HepG2 (cell line): ENCODE measurements around the gene TPRN. TPM values are rescaled to one million over a fixed set of nuclear protein-coding genes. Genes with fewer than 3 reads are reported as not detected.

Experiments
- DR1 ChIP-seq: sonication (generic); formaldehyde crosslinking; IDR thresholded peaks from 2 replicates; pipeline ENCODE4 v1.8.0; 2021; ENCODE audit warnings: mild to moderate bottlenecking, missing genetic modification reagents, inconsistent platforms
- EP300 ChIP-seq, 3 experiments: sonication (generic) in 1 of 3; formaldehyde crosslinking in 1 of 3; IDR thresholded peaks; 2 replicates each; pipeline versions ENCODE4 v1.5.1 to v1.6.1; 2011 to 2020; ENCODE audit warnings: low read depth in 2 of 3, low read length in 2 of 3, borderline replicate concordance in 1 of 3, improper control_type of control experiment in 1 of 3, mild to moderate bottlenecking in 1 of 3, missing genetic modification reagents in 1 of 3, moderate library complexity in 1 of 3
- HOXD1 ChIP-seq: sonication (generic); formaldehyde crosslinking; IDR thresholded peaks from 2 replicates; pipeline ENCODE4 v1.5.0; 2020; ENCODE audit warnings: missing genetic modification reagents
- MED1 ChIP-seq: sonication (generic); formaldehyde crosslinking; IDR thresholded peaks from 2 replicates; pipeline ENCODE4 v1.4.0; 2020; ENCODE audit warnings: missing genetic modification reagents
- NFE2 ChIP-seq: sonication (generic); formaldehyde crosslinking; IDR thresholded peaks from 2 replicates; pipeline ENCODE4 v1.4.0; 2020; ENCODE audit warnings: missing genetic modification reagents
- PRMT3 ChIP-seq: sonication (generic); formaldehyde crosslinking; IDR thresholded peaks from 2 replicates; pipeline ENCODE4 v1.8.1; 2022; ENCODE audit warnings: low read depth, mild to moderate bottlenecking, moderate library complexity, missing genetic modification reagents, borderline replicate concordance
- SSRP1 ChIP-seq: IDR thresholded peaks from 2 replicates; pipeline ENCODE4 v1.6.1; 2016; ENCODE audit warnings: control low read depth
- ZNF558 ChIP-seq: sonication (generic); formaldehyde crosslinking; IDR thresholded peaks from 2 replicates; pipeline ENCODE4 v1.9.0; 2022; ENCODE audit warnings: mild to moderate bottlenecking, missing genetic modification reagents, borderline replicate concordance
- ZSCAN31 ChIP-seq: sonication (generic); formaldehyde crosslinking; IDR thresholded peaks from 2 replicates; pipeline ENCODE4 v1.5.0; 2020; ENCODE audit warnings: low read depth, mild to moderate bottlenecking, missing genetic modification reagents
- polyA plus RNA-seq, 8 experiments: library from polyadenylated mRNA; depleted of rRNA in 3 of 8; stranded (reverse) in 7 of 8; unstranded in 1 of 8; fragments of >200 nt; fragmentation: Illumina TruSeq in 4 of 8; extraction: Trizol in 4 of 8; gene quantifications; 2 replicates each; pipeline versions ENCODE4 v1.2.1 to v1.2.3, GENCODE V29; 2011 to 2016; ENCODE audit warnings: low read depth in 4 of 8, missing spikeins in 1 of 8, mixed read lengths in 1 of 8; ENCODE audit not compliant: insufficient read depth in 1 of 8
- total RNA-seq, 5 experiments: library from RNA; depleted of rRNA; stranded (reverse); fragments of >200 nt; fragmentation: Illumina TruSeq; extraction: Trizol; gene quantifications; 2 replicates each; pipeline ENCODE4 v1.2.3, GENCODE V29; 2016; ENCODE audit warnings: low read depth in 1 of 5
- TF ChIP-seq, protein P1 (sequence below): sonication (generic); formaldehyde crosslinking; IDR thresholded peaks from 2 replicates; pipeline ENCODE4 v1.5.1; 2020; ENCODE audit warnings: mild to moderate bottlenecking, missing genetic modification reagents
- TF ChIP-seq, protein P2 (sequence below): sonication (generic); formaldehyde crosslinking; IDR thresholded peaks from 2 replicates; pipeline ENCODE4 v1.5.1; 2020; ENCODE audit warnings: missing genetic modification reagents, mild to moderate bottlenecking, borderline replicate concordance
- TF ChIP-seq, protein P3 (sequence below): IDR thresholded peaks from 2 replicates; pipeline ENCODE4 v1.6.1; 2016; ENCODE audit warnings: mild to moderate bottlenecking, missing biosample characterization, missing genetic modification reagents
- TF ChIP-seq, protein P4 (sequence below): sonication (generic); formaldehyde crosslinking; IDR thresholded peaks from 2 replicates; pipeline ENCODE4 v1.4.0; 2020; ENCODE audit warnings: low read depth, missing genetic modification reagents
- TF ChIP-seq, protein P5 (sequence below): sonication (generic); formaldehyde crosslinking; IDR thresholded peaks from 2 replicates; pipeline ENCODE4 v1.5.0; 2020; ENCODE audit warnings: mild to moderate bottlenecking, missing genetic modification reagents

TPRN gene
- total and polyA plus RNA-seq, 2 of the 13 experiments (the other 11 are each of a cell fraction or from before 2014, with no cell fraction given): 10.1 to 19.2 TPM

DNA sequence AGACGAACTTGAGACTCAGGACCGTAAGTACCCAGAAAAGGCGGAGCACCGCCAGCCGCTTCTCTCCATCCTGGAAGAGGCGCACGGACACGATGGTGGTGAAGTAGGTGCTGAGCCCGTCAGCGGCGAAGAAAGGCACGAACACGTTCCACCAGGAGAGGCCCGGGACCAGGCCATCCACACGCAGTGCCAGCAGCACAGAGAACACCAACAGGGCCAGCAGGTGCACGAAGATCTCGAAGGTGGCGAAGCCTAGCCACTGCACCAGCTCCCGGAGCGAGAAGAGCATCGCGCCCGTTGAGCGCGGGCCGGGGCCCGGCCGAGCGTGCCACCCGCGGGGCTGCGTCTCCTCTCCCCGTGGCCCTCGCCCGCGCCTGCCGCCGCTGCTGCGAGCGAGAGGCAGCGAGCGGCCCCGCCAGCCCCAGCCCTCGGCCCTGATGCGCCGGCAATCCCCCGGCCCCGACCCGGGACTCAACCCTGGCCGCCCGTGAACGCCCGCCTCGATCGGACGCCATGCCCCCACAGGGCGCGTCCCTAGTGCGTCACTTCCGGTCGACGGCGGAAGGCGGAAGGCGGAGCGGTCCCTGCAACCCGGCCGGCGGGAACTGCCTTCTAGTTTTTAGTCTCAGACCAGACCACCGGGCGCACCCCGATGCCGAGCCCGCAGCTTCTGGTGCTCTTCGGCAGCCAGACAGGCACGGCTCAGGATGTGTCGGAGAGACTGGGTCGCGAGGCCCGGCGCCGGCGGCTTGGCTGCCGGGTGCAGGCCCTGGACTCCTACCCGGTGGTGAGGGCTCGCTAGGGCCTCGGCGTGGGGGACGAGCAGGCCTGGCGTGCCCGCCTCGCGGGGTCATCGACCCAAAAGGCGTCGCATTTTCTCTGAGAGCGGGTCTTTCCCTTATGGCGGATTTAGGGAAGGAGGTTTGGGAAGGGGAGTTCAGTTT, 4.9 kb upstream of the TPRN start, which contains the start of the genes NDOR1 and TMEM203 (continued):
- TF ChIP-seq EP300 (IDR thresholded peaks at IDR 0.05; ENCODE audit: low read depth in 2 of 2, low read length in 2 of 2) (no peak), EP300 (CRISPR knock-in tag; IDR thresholded peaks at IDR 0.05; ENCODE audit: borderline replicate concordance) (no peak), HOXD1 (CRISPR knock-in tag) (no peak; the same call in 1 of the 2 replicates), NFE2 (CRISPR knock-in tag) (no peak), ZSCAN31 (no peak), SSRP1 (CRISPR knock-in tag) (no peak), PRMT3 (CRISPR knock-in tag) (no peak), MED1 (peak; percentile 42; the same call in 1 of the 2 replicates), DR1 (CRISPR knock-in tag) (peak; percentile 77), ZNF558 (CRISPR knock-in tag) (no peak)
- TF ChIP-seq, protein P1, sequence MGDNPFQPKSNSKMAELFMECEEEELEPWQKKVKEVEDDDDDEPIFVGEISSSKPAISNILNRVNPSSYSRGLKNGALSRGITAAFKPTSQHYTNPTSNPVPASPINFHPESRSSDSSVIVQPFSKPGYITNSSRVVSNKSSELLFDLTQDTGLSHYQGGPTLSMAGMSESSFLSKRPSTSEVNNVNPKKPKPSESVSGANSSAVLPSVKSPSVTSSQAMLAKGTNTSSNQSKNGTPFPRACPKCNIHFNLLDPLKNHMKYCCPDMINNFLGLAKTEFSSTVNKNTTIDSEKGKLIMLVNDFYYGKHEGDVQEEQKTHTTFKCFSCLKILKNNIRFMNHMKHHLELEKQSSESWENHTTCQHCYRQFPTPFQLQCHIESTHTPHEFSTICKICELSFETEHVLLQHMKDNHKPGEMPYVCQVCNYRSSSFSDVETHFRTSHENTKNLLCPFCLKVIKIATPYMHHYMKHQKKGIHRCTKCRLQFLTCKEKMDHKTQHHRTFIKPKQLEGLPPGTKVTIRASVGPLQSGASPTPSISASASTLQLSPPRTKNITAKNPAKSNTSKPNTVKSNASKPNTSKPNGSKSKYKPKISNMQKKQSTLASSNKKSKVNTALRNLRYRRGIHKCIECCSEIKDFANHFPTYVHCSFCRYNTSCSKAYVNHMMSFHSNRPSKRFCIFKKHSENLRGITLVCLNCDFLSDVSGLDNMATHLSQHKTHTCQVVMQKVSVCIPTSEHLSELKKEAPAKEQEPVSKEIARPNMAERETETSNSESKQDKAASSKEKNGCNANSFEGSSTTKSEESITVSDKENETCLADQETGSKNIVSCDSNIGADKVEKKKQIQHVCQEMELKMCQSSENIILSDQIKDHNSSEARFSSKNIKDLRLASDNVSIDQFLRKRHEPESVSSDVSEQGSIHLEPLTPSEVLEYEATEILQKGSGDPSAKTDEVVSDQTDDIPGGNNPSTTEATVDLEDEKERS (CRISPR knock-in tag): 0 out of 2 replicates have a peak, but pooled peaks have one; percentile 53
- TF ChIP-seq, protein P2, sequence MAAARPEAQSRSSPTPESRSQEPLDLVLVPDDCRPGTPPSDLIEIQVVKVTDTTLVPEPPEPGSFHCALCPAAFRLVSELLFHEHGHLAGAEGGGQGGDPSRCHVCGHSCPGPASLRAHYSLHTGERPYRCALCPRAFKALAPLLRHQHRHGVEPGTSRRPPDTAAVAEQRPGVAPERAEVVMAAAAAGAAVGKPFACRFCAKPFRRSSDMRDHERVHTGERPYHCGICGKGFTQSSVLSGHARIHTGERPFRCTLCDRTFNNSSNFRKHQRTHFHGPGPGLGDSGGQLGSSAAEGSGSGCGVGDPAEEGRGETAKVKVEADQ (CRISPR knock-in tag): no peak
- TF ChIP-seq, protein P3, sequence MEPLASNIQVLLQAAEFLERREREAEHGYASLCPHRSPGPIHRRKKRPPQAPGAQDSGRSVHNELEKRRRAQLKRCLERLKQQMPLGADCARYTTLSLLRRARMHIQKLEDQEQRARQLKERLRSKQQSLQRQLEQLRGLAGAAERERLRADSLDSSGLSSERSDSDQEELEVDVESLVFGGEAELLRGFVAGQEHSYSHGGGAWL (CRISPR knock-in tag): peak; percentile 55; the same call in 1 of the 2 replicates
- TF ChIP-seq, protein P4, sequence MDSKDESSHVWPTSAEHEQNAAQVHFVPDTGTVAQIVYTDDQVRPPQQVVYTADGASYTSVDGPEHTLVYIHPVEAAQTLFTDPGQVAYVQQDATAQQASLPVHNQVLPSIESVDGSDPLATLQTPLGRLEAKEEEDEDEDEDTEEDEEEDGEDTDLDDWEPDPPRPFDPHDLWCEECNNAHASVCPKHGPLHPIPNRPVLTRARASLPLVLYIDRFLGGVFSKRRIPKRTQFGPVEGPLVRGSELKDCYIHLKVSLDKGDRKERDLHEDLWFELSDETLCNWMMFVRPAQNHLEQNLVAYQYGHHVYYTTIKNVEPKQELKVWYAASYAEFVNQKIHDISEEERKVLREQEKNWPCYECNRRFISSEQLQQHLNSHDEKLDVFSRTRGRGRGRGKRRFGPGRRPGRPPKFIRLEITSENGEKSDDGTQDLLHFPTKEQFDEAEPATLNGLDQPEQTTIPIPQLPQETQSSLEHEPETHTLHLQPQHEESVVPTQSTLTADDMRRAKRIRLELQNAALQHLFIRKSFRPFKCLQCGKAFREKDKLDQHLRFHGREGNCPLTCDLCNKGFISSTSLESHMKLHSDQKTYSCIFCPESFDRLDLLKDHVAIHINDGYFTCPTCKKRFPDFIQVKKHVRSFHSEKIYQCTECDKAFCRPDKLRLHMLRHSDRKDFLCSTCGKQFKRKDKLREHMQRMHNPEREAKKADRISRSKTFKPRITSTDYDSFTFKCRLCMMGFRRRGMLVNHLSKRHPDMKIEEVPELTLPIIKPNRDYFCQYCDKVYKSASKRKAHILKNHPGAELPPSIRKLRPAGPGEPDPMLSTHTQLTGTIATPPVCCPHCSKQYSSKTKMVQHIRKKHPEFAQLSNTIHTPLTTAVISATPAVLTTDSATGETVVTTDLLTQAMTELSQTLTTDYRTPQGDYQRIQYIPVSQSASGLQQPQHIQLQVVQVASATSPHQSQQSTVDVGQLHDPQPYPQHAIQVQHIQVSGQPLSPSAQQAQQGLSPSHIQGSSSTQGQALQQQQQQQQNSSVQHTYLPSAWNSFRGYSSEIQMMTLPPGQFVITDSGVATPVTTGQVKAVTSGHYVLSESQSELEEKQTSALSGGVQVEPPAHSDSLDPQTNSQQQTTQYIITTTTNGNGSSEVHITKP (CRISPR knock-in tag): no peak
- TF ChIP-seq, protein P5, sequence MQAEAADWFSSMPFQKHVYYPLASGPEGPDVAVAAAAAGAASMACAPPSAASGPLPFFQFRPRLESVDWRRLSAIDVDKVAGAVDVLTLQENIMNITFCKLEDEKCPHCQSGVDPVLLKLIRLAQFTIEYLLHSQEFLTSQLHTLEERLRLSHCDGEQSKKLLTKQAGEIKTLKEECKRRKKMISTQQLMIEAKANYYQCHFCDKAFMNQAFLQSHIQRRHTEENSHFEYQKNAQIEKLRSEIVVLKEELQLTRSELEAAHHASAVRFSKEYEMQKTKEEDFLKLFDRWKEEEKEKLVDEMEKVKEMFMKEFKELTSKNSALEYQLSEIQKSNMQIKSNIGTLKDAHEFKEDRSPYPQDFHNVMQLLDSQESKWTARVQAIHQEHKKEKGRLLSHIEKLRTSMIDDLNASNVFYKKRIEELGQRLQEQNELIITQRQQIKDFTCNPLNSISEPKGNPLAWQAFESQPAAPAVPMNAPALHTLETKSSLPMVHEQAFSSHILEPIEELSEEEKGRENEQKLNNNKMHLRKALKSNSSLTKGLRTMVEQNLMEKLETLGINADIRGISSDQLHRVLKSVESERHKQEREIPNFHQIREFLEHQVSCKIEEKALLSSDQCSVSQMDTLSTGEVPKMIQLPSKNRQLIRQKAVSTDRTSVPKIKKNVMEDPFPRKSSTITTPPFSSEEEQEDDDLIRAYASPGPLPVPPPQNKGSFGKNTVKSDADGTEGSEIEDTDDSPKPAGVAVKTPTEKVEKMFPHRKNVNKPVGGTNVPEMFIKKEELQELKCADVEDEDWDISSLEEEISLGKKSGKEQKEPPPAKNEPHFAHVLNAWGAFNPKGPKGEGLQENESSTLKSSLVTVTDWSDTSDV (CRISPR knock-in tag): no peak
